GM12878 (cell line): ENCODE results near the gene CYP26B1. TPM values are rescaled to one million over a fixed set of nuclear protein-coding genes. Genes with fewer than 3 reads are reported as not detected.

Experiments
- ATAC-seq: fragments of 200-7000 bp; cut with Tn5 transposase; 3 replicates; pipeline ENCODE4 v1.9.1; 2020; ENCODE audit warnings: mild to moderate bottlenecking, moderate library complexity
- BruUV-seq: library from RNA; stranded (reverse); fragments of 400-500 nt; replicated peaks from 2 replicates; lab custom pipeline; 2021; lab: Mats Ljungman, UMichigan
- CTCF ChIA-PET: fragments of 300-600 bp; sonication (Branson Sonifier 250); formaldehyde crosslinking; extraction: SDS; loops from one replicate; lab custom pipeline; 2021; ENCODE audit warnings: inconsistent platforms; lab: Yijun Ruan, JAX
- POLR2A ChIA-PET: fragments of 350-600 bp; formaldehyde crosslinking; extraction: SDS; loops from one replicate; lab custom pipeline; 2021; ENCODE audit warnings: inconsistent platforms; lab: Charles Lee
- RAD21 ChIA-PET: fragments of 300-600 bp; sonication (Branson Sonifier 250); formaldehyde crosslinking; loops from one replicate; lab custom pipeline; 2023; ENCODE audit warnings: antibody characterized with exemption; ENCODE audit not compliant: unreplicated experiment; lab: Charles Lee
- SMC1A ChIA-PET: fragments of 300-600 bp; sonication (Branson Sonifier 250); formaldehyde crosslinking; loops from one replicate; lab custom pipeline; 2023; ENCODE audit not compliant: unreplicated experiment, uncharacterized antibody; lab: Charles Lee
- DNase-seq: peaks from one replicate; pipeline ENCODE4 v3.0.0-alpha.2; 2011; ENCODE audit warnings: low read depth, low spot score
- FAIRE-seq: peaks from 3 replicates; lab custom pipeline; 2011; peaks lifted over from hg19 to GRCh38; lab: Jason Lieb, UNC
- H2AFZ ChIP-seq: 2 replicates; pipeline ENCODE4 v1.6.0; 2011; ENCODE audit warnings: low read depth, low read length, control low read depth; ENCODE audit not compliant: control insufficient read depth
- H3K27ac ChIP-seq: 2 replicates; pipeline ENCODE4 v1.5.1; 2011; ENCODE audit warnings: control low read depth; ENCODE audit not compliant: control insufficient read depth, insufficient read depth
- H3K27me3 ChIP-seq, 2 experiments: replicated peaks in 1 of 2; 2 replicates each; pipeline versions ENCODE4 v1.6.0 to v1.6.1; 2011; ENCODE audit warnings: low read length in 1 of 2; ENCODE audit not compliant: control insufficient read depth in 2 of 2, insufficient read depth in 2 of 2
- H3K36me3 ChIP-seq, 2 experiments: 2 replicates each; pipeline ENCODE4 v1.5.1; 2011; ENCODE audit warnings: low read length in 1 of 2; ENCODE audit not compliant: control insufficient read depth in 2 of 2, insufficient read depth in 2 of 2
- H3K4me1 ChIP-seq: 2 replicates; pipeline ENCODE4 v1.6.1; 2011; ENCODE audit warnings: mild to moderate bottlenecking, low read length, moderate library complexity, mixed read lengths; ENCODE audit not compliant: control insufficient read depth, insufficient read depth
- H3K4me2 ChIP-seq: 2 replicates; pipeline ENCODE4 v1.6.0; 2011; ENCODE audit warnings: control low read depth; ENCODE audit not compliant: control insufficient read depth, insufficient read depth
- H3K4me3 ChIP-seq: fragments of 200-600 bp; sonication (generic); 2 replicates; pipeline ENCODE4 v1.5.1; 2016
- H3K79me2 ChIP-seq: 2 replicates; pipeline ENCODE4 v1.6.0; 2011; ENCODE audit warnings: low read length; ENCODE audit not compliant: control insufficient read depth, insufficient read depth
- H3K9ac ChIP-seq: 2 replicates; pipeline ENCODE4 v1.8.0; 2011; ENCODE audit warnings: low read length, control low read depth, mixed read lengths; ENCODE audit not compliant: control insufficient read depth, insufficient read depth
- H3K9me3 ChIP-seq: replicated peaks from 3 replicates; pipeline ENCODE4 v1.5.1; 2011; ENCODE audit warnings: mild to moderate bottlenecking, low read length; ENCODE audit not compliant: control insufficient read depth, insufficient read depth
- H4K20me1 ChIP-seq: 2 replicates; pipeline ENCODE4 v1.6.0; 2011; ENCODE audit not compliant: control insufficient read depth, insufficient read depth
- CHD2 ChIP-seq: IDR thresholded peaks from 2 replicates; pipeline ENCODE4 v1.6.1; 2011; ENCODE audit warnings: low read depth, low read length, improper control_type of control experiment, borderline replicate concordance
- HCFC1 ChIP-seq: fragments of 150-350 bp; IDR thresholded peaks from 2 replicates; pipeline ENCODE4 v1.6.1; 2014; ENCODE audit warnings: low read length
- JUNB ChIP-seq: IDR thresholded peaks from 2 replicates; pipeline ENCODE4 v1.6.1; 2016; ENCODE audit warnings: antibody characterized with exemption, mild to moderate bottlenecking
- KLF5 ChIP-seq: fragments of 450-650 bp; IDR thresholded peaks from 2 replicates; pipeline ENCODE4 v1.6.1; 2014; ENCODE audit warnings: mild to moderate bottlenecking; ENCODE audit not compliant: partially characterized antibody
- MEF2B ChIP-seq: fragments of 450-650 bp; IDR thresholded peaks from 2 replicates; pipeline ENCODE4 v1.6.1; 2018; ENCODE audit warnings: mild to moderate bottlenecking, moderate library complexity; ENCODE audit not compliant: partially characterized antibody, poor library complexity, severe bottlenecking
- MTA2 ChIP-seq: fragments of 450-650 bp; IDR thresholded peaks from 2 replicates; pipeline ENCODE4 v1.6.1; 2016; ENCODE audit warnings: low read depth, mild to moderate bottlenecking, moderate library complexity
- RAD21 ChIP-seq: IDR thresholded peaks from 2 replicates; pipeline ENCODE4 v1.6.1; 2011; ENCODE audit warnings: mild to moderate bottlenecking, low read depth, low read length, moderate library complexity; ENCODE audit not compliant: insufficient read depth
- RCOR1 ChIP-seq: conservative IDR thresholded peaks from 2 replicates; pipeline ENCODE4 v1.6.1; 2012; ENCODE audit warnings: low read depth, low read length, improper control_type of control experiment
- SMARCA5 ChIP-seq: fragments of 450-650 bp; IDR thresholded peaks from 2 replicates; pipeline ENCODE4 v1.6.1; 2017; ENCODE audit warnings: mild to moderate bottlenecking
- SP1 ChIP-seq: IDR thresholded peaks from one replicate; pipeline ENCODE4 v1.6.1; 2011; ENCODE audit warnings: low read depth, low read length
- ZNF217 ChIP-seq: fragments of 450-650 bp; IDR thresholded peaks from 2 replicates; pipeline ENCODE4 v1.6.1; 2017; ENCODE audit warnings: antibody characterized with exemption, mild to moderate bottlenecking
- WGBS: methylation state at CpG from one replicate; pipeline ENCODE4 v1.1.6; 2016; ENCODE audit warnings: low lambda C conversion rate; ENCODE audit not compliant: insufficient replicate concordance, insufficient coverage; ENCODE audit errors: missing lambda C conversion rate; 5-methylcytosine and 5-hydroxymethylcytosine counted together
- in situ Hi-C: fragments of 300-500 bp; cut with MboI; formaldehyde crosslinking; loops from 9 replicates; pipeline ENCODE4 v1.14.3; 2018; ENCODE audit warnings: mixed read lengths
- intact Hi-C: fragments of 100-400 bp; cut with micrococcal nuclease; formaldehyde crosslinking; loops from one replicate; pipeline ENCODE4 v1.14.2; 2022; ENCODE audit not compliant: unreplicated experiment
- polyA plus RNA-seq, 11 experiments: library from polyadenylated mRNA; depleted of rRNA in 4 of 11; unstranded in 6 of 11; stranded (reverse) in 5 of 11; fragments of >200 nt; fragmentation: Nextera tagmentation in 4 of 11; fragmentation: Illumina TruSeq in 1 of 11; extraction: Ambion mirVana in 4 of 11; extraction: Trizol in 1 of 11; gene quantifications; 1 replicate in 1 of 11; 2 replicates in 10 of 11; pipeline versions ENCODE4 v1.2.1 to v1.2.3, GENCODE V29; 2011 to 2016; ENCODE audit warnings: inconsistent platforms in 2 of 11, missing spikeins in 2 of 11, low read depth in 1 of 11
- total RNA-seq, 4 experiments: library from RNA; depleted of rRNA in 3 of 4; stranded (reverse); fragments of >200 nt in 3 of 4; fragmentation: Illumina TruSeq in 1 of 4; extraction: Trizol in 1 of 4; gene quantifications; 2 replicates each; pipeline versions ENCODE4 v1.2.1 to v1.2.3, GENCODE V29; 2013 to 2021

CYP26B1 gene
- total and polyA plus RNA-seq, 10 of the 15 experiments (the other 5 are each of a cell fraction or from before 2014, with no cell fraction given): not detected

DNA sequence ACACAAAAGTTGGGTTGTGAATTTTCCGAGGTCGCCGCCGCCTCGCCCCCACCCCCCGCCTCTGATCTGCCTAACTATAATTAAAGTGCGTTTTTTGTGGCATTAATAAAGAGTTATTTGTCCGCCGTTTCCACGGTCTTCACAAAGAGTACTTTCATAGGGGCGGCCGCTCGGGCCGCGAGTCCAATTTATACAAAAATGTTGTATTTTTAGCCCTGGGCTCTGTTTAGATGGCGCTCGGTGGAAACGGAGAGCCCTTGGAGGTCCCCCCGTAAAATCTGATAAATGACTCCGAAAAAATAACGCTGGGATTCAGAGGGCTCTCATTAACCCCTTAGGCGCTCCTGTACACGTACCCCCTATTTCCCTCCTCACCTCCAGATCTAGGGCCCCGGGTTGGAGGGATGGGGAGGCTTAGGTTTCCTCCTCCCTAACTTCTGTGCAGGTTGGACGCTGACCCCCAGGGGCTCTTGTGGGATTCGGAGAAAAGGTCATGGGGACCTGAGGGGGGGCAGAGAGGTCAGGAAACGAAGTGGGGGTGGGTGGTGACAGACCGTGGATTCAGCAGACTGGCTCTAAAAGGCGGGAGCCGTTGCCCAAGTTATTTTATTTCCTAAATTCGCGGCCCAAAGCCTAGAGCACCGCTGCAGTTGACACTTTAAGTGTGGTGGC, 1.9 kb downstream of the CYP26B1 start:
- in situ Hi-C loops: loop anchor here (25.0 kb wide), 1 partner anchor 858 kb away; no protein-coding TSS in a partner anchor
- H3K27ac ChIP-seq: no peak overlapping the region
- no peak for FAIRE-seq
- no peak overlapping the region for H2AFZ ChIP-seq
- H3K9me3 ChIP-seq: no peaks in the 10 kb centered on the region; the same call in 2 of the 3 replicates
- H3K4me2 ChIP-seq: no peak overlapping the region
- no peaks in the 10 kb centered on the region for H3K4me1 ChIP-seq
- peaks cover 13 to 19% of the 10 kb centered on the region in 2 experiments; a peak in 3 of 4 replicates for H3K27me3 ChIP-seq
- no peak for TF ChIP-seq JUNB
- no peak for TF ChIP-seq CHD2
- TF ChIP-seq ZNF217: no peak
- no peak for TF ChIP-seq SP1
- H3K4me3 ChIP-seq: no peak overlapping the region
- POLR2A ChIA-PET: no interaction called here
- H3K79me2 ChIP-seq: no peaks in the 10 kb centered on the region
- H3K36me3 ChIP-seq: no peaks in the 10 kb centered on the region
- WGBS: 13% methylated on average over 33 of the region's 33 CpGs
- no peaks in the 10 kb centered on the region for H4K20me1 ChIP-seq
- no peak overlapping the region for H3K9ac ChIP-seq
- ATAC-seq: no peak
- SMC1A ChIA-PET: no interaction called here
- DNase-seq: no peak
- intact Hi-C loops: no loop called here
- no TSS peak for BruUV-seq
- CTCF ChIA-PET: no interaction called here
- RAD21 ChIA-PET: no interaction called here

DNA sequence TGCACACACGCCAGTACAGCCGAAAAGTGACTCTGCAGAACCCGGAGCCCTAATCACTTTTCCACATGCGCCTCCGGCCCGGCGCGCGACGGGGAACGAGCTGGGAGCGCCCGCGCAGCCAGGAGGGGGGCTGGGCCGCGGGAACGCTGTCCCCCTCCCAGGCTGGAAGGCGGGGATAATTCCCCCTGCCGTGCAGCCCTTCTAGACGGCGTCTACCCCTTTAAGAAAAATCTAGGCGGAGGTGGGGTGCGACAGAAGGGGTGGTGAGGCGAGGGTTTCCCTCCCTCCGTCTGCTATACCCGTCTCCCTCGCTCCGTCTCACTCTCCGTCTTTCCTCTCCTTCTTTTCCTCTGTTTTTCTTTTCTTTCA, 2.4 kb downstream of the CYP26B1 start:
- BruUV-seq: no TSS peak
- no peak for FAIRE-seq
- H2AFZ ChIP-seq: no peak overlapping the region
- no peaks in the 10 kb centered on the region for H3K4me1 ChIP-seq
- under 1% methylated on average over 29 of the region's 29 CpGs for WGBS
- H4K20me1 ChIP-seq: no peaks in the 10 kb centered on the region
- H3K9me3 ChIP-seq: no peaks in the 10 kb centered on the region; the same call in 2 of the 3 replicates
- peaks cover 13 to 19% of the 10 kb centered on the region in 2 experiments; a peak in 3 of 4 replicates for H3K27me3 ChIP-seq
- CTCF ChIA-PET: no interaction called here
- H3K4me3 ChIP-seq: no peak overlapping the region
- in situ Hi-C loops: loop anchor here (25.0 kb wide), 1 partner anchor 858 kb away; no protein-coding TSS in a partner anchor
- POLR2A ChIA-PET: no interaction called here
- ATAC-seq: no peak
- no peaks in the 10 kb centered on the region for H3K79me2 ChIP-seq
- no peak for DNase-seq
- no peak overlapping the region for H3K4me2 ChIP-seq
- TF ChIP-seq MEF2B (no peak), KLF5 (no peak), SMARCA5 (no peak), RAD21 (no peak), MTA2 (no peak), RCOR1 (no peak), HCFC1 (no peak)
- TF ChIP-seq, all 136 proteins: peak for 0
- intact Hi-C loops: no loop called here
- ChIA-PET SMC1A (no interaction called here), RAD21 (no interaction called here)
- H3K27ac ChIP-seq: no peak overlapping the region
- no peaks in the 10 kb centered on the region for H3K36me3 ChIP-seq
- H3K9ac ChIP-seq: no peak overlapping the region
